Stimulated activated CD8-positive, alpha-beta memory T cell treated with anti-CD3 and anti-CD28 coated beads, Interleukin-7, amount 100 ng/mL, for 1 hour (primary cell): ENCODE measurements around the gene OTOG.
"Not testable (repeated sequence)": the region's sequence is repeated elsewhere in the genome, so short reads cannot be mapped to it uniquely, and the experiment has no call there.

Source experiments
- DNase-seq, 2 donors: peaks; one replicate each; pipeline ENCODE4 v3.0.0-alpha.2; 2020; ENCODE audit warnings: low read depth in 2 of 2

The OTOG gene

GRCh38 chr11:17604201-17604914, 57.3 kb downstream of the OTOG start:
- no peak for DNase-seq

GRCh38 chr11:17604915-17605233, 57.8 kb downstream of the OTOG start:
- no peak for DNase-seq

- DNase-seq = no peak
These were observed 58.6 kb downstream of the OTOG start for GRCh38 chr11:17605651-17606122.

GRCh38 chr11:17606233-17607082, 59.4 kb downstream of the OTOG start:
- no peak for DNase-seq

- no peak for DNase-seq
These were observed 60.0 kb downstream of the OTOG start for GRCh38 chr11:17607083-17607429.

GRCh38 chr11:17607591-17608570, 60.8 kb downstream of the OTOG start:
- no peak for DNase-seq

GRCh38 chr11:17608821-17609220, 61.8 kb downstream of the OTOG start:
- DNase-seq = no peak

- no peak for DNase-seq
These were observed 62.4 kb downstream of the OTOG start for GRCh38 chr11:17609291-17610084.

- no peak for DNase-seq
These were observed 63.2 kb downstream of the OTOG start for GRCh38 chr11:17610085-17610894.

GRCh38 chr11:17611049-17611448, 64.0 kb downstream of the OTOG start:
- DNase-seq = no peak

GRCh38 chr11:17611503-17612220, 64.6 kb downstream of the OTOG start:
- DNase-seq = no peak

- DNase-seq = no peak
These were observed 65.4 kb downstream of the OTOG start for GRCh38 chr11:17612221-17613188.

- DNase-seq = no peak
These were observed 66.4 kb downstream of the OTOG start for GRCh38 chr11:17613428-17613962.

GRCh38 chr11:17613983-17614382, 66.9 kb downstream of the OTOG start:
- DNase-seq = no peak

GRCh38 chr11:17622711-17623110, 75.7 kb downstream of the OTOG start:
- not testable (repeated sequence) for DNase-seq

GRCh38 chr11:17629113-17629512, 82.1 kb downstream of the OTOG start:
- DNase-seq = no peak

- no peak for DNase-seq
These were observed 83.9 kb downstream of the OTOG start for GRCh38 chr11:17630936-17631335.

GRCh38 chr11:17631702-17632365, 84.8 kb downstream of the OTOG start:
- DNase-seq = no peak
